Activated naive CD4-positive, alpha-beta T cell treated with anti-CD3 and anti-CD28 coated beads, Interleukin-2, amount 10 ng/mL, durations not matched to agents 7 days and 5 days (primary cell): ENCODE results near the gene RCC1.
"Not testable (repeated sequence)": the region's sequence is repeated elsewhere in the genome, so short reads cannot be mapped to it uniquely, and the experiment has no call there.

Experiments
- CTCF ChIA-PET: fragments of 350-600 bp; sonication (Branson Sonifier 250); formaldehyde crosslinking; loops from one replicate; lab custom pipeline; 2021; ENCODE audit warnings: antibody characterized with exemption; lab: Charles Lee
- DNase-seq: peaks from one replicate; pipeline ENCODE4 v3.0.0-alpha.2; 2020
- H3K27ac Mint-ChIP-seq: one replicate; pipeline ENCODE4 v1.8.0; 2021; ENCODE audit warnings: mild to moderate bottlenecking, moderate library complexity, mixed read lengths
- H3K27me3 Mint-ChIP-seq: one replicate; pipeline ENCODE4 v1.8.0; 2021; ENCODE audit warnings: mild to moderate bottlenecking, mixed read lengths
- H3K36me3 Mint-ChIP-seq: one replicate; pipeline ENCODE4 v1.8.0; 2021; ENCODE audit warnings: mixed read lengths
- H3K4me1 Mint-ChIP-seq: one replicate; pipeline ENCODE4 v1.8.0; 2021; ENCODE audit warnings: mixed read lengths
- H3K4me3 Mint-ChIP-seq: one replicate; pipeline ENCODE4 v1.8.0; 2021; ENCODE audit warnings: mild to moderate bottlenecking, moderate library complexity, mixed read lengths
- H3K9me3 Mint-ChIP-seq: one replicate; pipeline ENCODE4 v1.8.0; 2021; ENCODE audit warnings: mixed read lengths

Gene RCC1

GRCh38 chr1:28506907-28507246 is 1.0 kb downstream of the RCC1 start:
- H3K36me3 Mint-ChIP-seq: peaks cover 57% of the 10 kb centered on the region
- CTCF ChIA-PET: interaction anchor here (0.7 to 2.0 kb wide), 4 partner anchors 74 to 258 kb away, joined by 3 to 5 read pairs (median 3); no protein-coding TSS in a partner anchor
- H3K27me3 Mint-ChIP-seq: no peaks in the 10 kb centered on the region
- H3K9me3 Mint-ChIP-seq: no peaks in the 10 kb centered on the region
- DNase-seq: no peak
- H3K4me3 Mint-ChIP-seq: peak overlapping the region; percentile 97
- H3K4me1 Mint-ChIP-seq: peaks cover 43% of the 10 kb centered on the region
- H3K27ac Mint-ChIP-seq: peak overlapping the region; percentile 97

DNA sequence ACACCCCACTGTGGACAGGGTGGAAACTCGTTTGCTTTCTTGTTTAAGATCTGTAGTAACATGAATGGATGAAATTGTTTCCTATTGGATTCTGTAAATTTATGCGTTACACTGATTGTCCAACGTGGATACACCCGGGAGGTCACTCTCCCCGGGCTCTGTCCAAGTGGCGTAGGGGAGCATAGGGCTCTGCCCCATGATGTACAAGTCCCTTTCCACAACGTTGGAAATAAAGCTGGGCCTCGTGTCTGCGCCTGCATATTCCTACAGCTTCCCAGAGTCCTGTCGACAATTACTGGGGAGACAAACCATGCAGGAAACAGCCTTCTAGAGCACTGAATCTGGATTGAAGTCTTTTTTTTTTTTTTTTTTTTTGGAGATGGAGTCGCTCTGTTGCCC is 1.4 kb downstream of the RCC1 start:
- H3K27me3 Mint-ChIP-seq: no peaks in the 10 kb centered on the region
- CTCF ChIA-PET: interaction anchor here (0.7 to 2.0 kb wide), 5 partner anchors 11 to 148 kb away, joined by 3 to 5 read pairs (median 3); no protein-coding TSS in a partner anchor
- no peaks in the 10 kb centered on the region for H3K9me3 Mint-ChIP-seq
- H3K4me3 Mint-ChIP-seq: peak overlapping the region; percentile 97
- H3K4me1 Mint-ChIP-seq: peaks cover 47% of the 10 kb centered on the region
- peaks cover 60% of the 10 kb centered on the region for H3K36me3 Mint-ChIP-seq
- DNase-seq: no peak
- H3K27ac Mint-ChIP-seq: peak overlapping the region; percentile 97

DNA sequence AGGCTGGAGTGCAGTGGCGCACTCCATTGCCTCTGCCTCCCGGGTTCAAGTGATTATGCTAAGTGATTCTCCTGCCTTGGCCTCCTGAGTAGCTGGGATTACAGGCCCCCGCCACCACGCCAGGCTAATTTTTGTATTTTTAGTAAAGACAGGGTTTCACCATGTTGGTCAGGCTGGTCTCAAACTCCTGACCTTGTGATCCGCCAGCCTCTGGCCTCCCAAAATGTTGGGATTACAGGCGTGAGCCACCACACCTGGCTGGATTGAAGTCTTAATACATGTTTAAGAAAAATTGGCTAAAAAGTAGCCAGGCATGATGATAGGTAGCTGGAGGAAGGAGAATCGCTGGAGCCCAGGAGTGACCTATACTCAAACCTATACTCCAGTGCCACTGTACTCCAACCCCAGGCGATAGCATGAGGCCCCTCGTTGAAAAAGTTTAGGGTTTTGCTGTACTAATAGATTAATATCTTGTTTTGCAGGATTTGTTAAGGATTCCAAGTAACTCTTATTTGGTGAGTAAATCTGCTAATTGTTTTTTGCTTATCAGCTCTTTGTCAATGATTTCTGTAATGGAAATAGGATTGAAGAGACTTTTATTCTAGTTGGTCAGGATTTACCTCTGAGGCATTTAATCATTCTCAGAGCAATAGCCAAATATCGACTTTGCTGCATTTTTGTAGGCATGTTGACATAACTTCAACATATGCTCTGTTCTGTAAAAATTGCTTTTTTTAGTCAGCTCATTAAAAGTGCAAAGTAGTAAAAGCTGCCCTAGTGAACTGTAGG is 2.0 kb downstream of the RCC1 start:
- Mint-ChIP-seq H3K4me3 (peak overlapping the region; percentile 97), H3K27me3 (no peaks in the 10 kb centered on the region), H3K36me3 (peaks cover 66% of the 10 kb centered on the region), H3K9me3 (no peaks in the 10 kb centered on the region), H3K4me1 (peaks cover 53% of the 10 kb centered on the region), H3K27ac (peak overlapping the region; percentile 97)
- CTCF ChIA-PET: interaction anchor here (0.6 to 1.7 kb wide), 5 partner anchors 10 to 676 kb away, joined by 3 read pairs; no protein-coding TSS in a partner anchor
- no peak for DNase-seq

DNA sequence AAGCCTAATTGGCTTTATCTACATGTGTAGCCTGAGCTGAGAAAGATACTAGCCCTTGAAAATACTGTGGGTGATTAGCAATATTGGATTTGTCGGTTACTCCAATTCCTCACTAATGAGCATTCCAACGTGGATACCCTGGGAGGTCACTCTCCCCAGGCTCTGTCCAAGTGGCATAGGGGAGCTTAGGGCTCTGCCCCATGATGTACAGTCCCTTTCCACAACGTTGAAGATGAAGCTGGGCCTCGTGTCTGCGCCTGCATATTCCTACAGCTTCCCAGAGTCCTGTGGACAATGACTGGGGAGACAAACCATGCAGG is 2.6 kb downstream of the RCC1 start:
- Mint-ChIP-seq H3K27ac (peak overlapping the region; percentile 97), H3K27me3 (no peaks in the 10 kb centered on the region), H3K4me3 (peak overlapping the region; percentile 97), H3K9me3 (no peaks in the 10 kb centered on the region), H3K36me3 (peaks cover 70% of the 10 kb centered on the region), H3K4me1 (peaks cover 53% of the 10 kb centered on the region)
- CTCF ChIA-PET: interaction anchor here (1.1 to 1.7 kb wide), 4 partner anchors 10 to 135 kb away, joined by 3 read pairs; no protein-coding TSS in a partner anchor
- DNase-seq: no peak

DNA sequence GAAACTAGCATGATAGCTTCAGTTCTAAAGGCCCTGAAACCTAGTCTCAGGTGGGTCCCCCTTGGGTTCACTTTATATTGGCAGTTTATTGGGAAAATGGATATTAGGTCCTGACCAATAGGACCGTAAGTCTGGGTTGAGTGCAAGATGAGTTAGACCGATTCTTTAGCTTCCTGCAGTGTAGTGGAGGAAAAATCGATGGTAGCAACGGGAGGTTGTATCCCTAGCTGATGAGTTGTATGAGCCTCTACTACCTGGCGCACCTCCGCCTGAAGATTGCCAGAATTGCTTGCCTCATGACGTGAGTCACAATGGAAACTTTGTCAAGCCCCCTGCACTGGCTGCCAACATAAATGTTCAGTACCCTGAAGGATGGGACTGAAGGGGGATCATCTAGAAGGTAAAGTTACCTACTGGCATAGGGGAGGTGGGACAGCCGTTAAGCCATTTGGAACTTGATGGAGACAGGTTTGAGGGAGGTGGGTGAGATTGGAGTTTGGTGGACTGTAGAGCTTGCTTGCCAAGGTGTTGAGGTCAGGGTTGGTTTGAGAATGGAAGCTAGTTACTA is 3.9 kb downstream of the RCC1 start:
- H3K27me3 Mint-ChIP-seq: no peaks in the 10 kb centered on the region
- CTCF ChIA-PET: interaction anchor here (1.0 to 1.5 kb wide), 6 partner anchors 9 to 261 kb away, joined by 3 to 5 read pairs (median 3); no protein-coding TSS in a partner anchor

DNA sequence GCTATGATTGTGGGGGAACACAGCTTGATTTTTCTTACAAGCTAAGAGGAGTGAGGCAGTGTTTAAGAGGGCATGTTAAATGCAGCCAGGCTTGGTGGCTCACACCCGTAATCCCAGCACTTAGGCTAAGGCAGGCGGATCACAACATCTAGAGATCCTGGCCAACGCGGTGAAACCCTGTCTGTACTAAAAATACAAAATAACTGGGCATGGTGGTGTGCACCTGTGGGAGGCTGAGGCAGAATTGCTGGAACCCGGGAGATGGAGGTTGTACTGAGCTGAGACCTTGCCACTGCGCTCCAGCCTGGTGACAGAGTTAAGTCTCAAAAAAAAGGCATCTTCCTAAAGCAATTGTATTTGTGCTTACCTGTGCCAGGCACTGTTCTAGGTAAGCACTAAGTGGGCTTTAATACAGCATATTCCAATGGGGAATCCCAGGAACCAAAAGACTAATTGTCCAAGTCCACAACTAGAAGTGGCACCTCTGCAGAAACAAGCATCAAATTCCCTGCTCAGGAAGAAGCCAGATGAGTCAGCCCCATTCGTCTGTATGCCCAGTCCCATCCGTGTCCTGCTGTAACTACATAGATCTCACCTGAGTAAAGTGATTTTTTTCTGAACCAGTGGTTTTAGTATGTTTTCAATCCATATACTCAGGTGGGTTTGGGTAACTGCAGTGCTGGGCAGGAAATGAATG is 4.6 kb downstream of the RCC1 start:
- peak overlapping the region; percentile 97 for H3K4me3 Mint-ChIP-seq
- H3K27me3 Mint-ChIP-seq: no peaks in the 10 kb centered on the region
- H3K27ac Mint-ChIP-seq: peak overlapping the region; percentile 97
- H3K4me1 Mint-ChIP-seq: peaks cover 55% of the 10 kb centered on the region
- CTCF ChIA-PET: interaction anchor here (1.0 to 1.5 kb wide), 5 partner anchors 8 to 262 kb away, joined by 3 to 5 read pairs (median 3); no protein-coding TSS in a partner anchor
- H3K9me3 Mint-ChIP-seq: no peaks in the 10 kb centered on the region
- H3K36me3 Mint-ChIP-seq: peaks cover 80% of the 10 kb centered on the region
- DNase-seq: peak; percentile 33

More for the DNA sequence above, 3.9 kb downstream of the RCC1 start:
- H3K4me3 Mint-ChIP-seq: peak overlapping the region; percentile 97
- peaks cover 76% of the 10 kb centered on the region for H3K36me3 Mint-ChIP-seq
- peaks cover 56% of the 10 kb centered on the region for H3K4me1 Mint-ChIP-seq
- DNase-seq: no peak
- peak overlapping the region; percentile 97 for H3K27ac Mint-ChIP-seq
- no peaks in the 10 kb centered on the region for H3K9me3 Mint-ChIP-seq

- CTCF ChIA-PET: interaction anchor here (1.4 kb wide), 2 partner anchors 98 to 263 kb away, joined by 3 to 5 read pairs; no protein-coding TSS in a partner anchor
- peak overlapping the region; percentile 97 for H3K4me3 Mint-ChIP-seq
- no peak for DNase-seq
- H3K9me3 Mint-ChIP-seq: no peaks in the 10 kb centered on the region
- H3K36me3 Mint-ChIP-seq: peaks cover 75% of the 10 kb centered on the region
- H3K4me1 Mint-ChIP-seq: peaks cover 52% of the 10 kb centered on the region
- peak overlapping the region; percentile 97 for H3K27ac Mint-ChIP-seq
- no peaks in the 10 kb centered on the region for H3K27me3 Mint-ChIP-seq
Measured at GRCh38 chr1:28510970-28511440, 5.2 kb downstream of the RCC1 start.

DNA sequence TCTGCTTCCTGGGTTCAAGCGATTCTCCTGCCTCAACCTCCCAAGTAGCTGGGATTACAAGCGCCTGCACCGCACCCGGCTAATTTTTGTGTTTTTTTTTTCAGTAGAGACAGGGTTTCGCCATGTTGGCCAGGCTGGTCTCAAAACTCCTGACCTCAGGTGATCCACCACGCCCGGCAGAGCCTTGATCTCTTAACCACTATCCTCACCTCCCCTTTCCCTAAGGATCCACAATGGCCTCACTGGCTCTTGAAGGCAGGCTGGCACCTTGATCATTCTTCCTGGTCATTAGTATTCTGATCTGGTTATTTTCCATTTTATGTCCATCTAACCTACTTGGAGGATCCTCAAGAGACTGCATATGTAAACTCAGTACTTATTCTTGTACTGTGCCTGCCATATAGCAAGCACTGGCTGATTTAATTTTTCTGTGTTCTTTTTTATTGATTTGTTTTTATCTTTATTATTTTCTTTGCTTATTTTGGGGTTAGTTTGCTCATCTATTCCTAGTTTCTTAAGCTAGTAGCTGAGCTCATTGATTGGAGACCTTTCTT is 6.3 kb downstream of the RCC1 start:
- Mint-ChIP-seq H3K27ac (peak overlapping the region; percentile 76), H3K9me3 (no peaks in the 10 kb centered on the region), H3K4me3 (peak overlapping the region; percentile 42), H3K4me1 (peaks cover 55% of the 10 kb centered on the region), H3K36me3 (peaks cover 67% of the 10 kb centered on the region), H3K27me3 (no peaks in the 10 kb centered on the region)
- CTCF ChIA-PET: no interaction called here
- DNase-seq: no peak

GRCh38 chr1:28514445-28514933 is 8.6 kb downstream of the RCC1 start:
- CTCF ChIA-PET, H3K9me3 Mint-ChIP-seq, H3K27me3 Mint-ChIP-seq, DNase-seq, H3K4me3 Mint-ChIP-seq: not testable (repeated sequence)
- Mint-ChIP-seq H3K27ac (peak overlapping the region; percentile 83), H3K36me3 (peaks cover 52% of the 10 kb centered on the region), H3K4me1 (peaks cover 57% of the 10 kb centered on the region)

DNA sequence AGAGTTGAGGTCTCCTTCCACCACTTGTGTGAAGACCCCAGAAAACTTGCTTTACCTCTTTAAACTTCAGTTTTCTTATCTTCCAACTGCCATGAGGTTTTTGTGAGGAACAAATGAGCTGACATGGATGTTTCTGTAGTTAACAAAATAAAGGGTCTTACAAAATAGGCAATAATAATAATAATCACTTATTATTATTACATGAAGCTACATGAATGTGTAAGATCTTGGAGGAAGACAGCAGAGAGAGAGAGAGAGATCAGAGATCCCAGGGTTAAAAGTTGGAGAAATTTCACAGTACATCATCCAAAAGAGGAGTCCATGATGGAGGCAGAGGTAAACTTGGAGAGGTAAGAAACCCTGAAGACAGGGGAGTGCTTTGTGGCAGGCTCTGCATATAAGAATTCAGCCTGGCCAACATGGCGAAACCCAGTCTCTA is 10.7 kb downstream of the RCC1 start:
- Mint-ChIP-seq H3K27me3 (no peaks in the 10 kb centered on the region), H3K9me3 (no peaks in the 10 kb centered on the region), H3K4me3 (no peak overlapping the region), H3K4me1 (peaks cover 50% of the 10 kb centered on the region), H3K36me3 (peaks cover 34% of the 10 kb centered on the region), H3K27ac (peak overlapping the region; percentile 56)
- CTCF ChIA-PET: interaction anchor here (0.7 to 2.5 kb wide), 6 partner anchors 63 to 470 kb away, joined by 3 to 9 read pairs (median 4); no protein-coding TSS in a partner anchor
- DNase-seq: no peak

- no peaks in the 10 kb centered on the region for H3K27me3 Mint-ChIP-seq
- H3K36me3 Mint-ChIP-seq: peaks cover 29% of the 10 kb centered on the region
- DNase-seq: no peak
- H3K4me3 Mint-ChIP-seq: peak overlapping the region; percentile 86
- peaks cover 46% of the 10 kb centered on the region for H3K4me1 Mint-ChIP-seq
- no peaks in the 10 kb centered on the region for H3K9me3 Mint-ChIP-seq
- CTCF ChIA-PET: interaction anchor here (1.5 to 2.5 kb wide), 5 partner anchors 9 to 360 kb away, joined by 3 to 9 read pairs (median 5); no protein-coding TSS in a partner anchor
- peak overlapping the region; percentile 91 for H3K27ac Mint-ChIP-seq
Measured at GRCh38 chr1:28517649-28517999, 11.8 kb downstream of the RCC1 start.

GRCh38 chr1:28518000-28518744 is 12.3 kb downstream of the RCC1 start:
- Mint-ChIP-seq H3K4me1 (peaks cover 46% of the 10 kb centered on the region), H3K36me3 (peaks cover 27% of the 10 kb centered on the region), H3K9me3 (no peaks in the 10 kb centered on the region), H3K4me3 (peak overlapping the region; percentile 86), H3K27ac (peak overlapping the region; percentile 91), H3K27me3 (no peaks in the 10 kb centered on the region)
- CTCF ChIA-PET: interaction anchor here (0.7 to 2.0 kb wide), 10 partner anchors 8 to 364 kb away, joined by 3 to 5 read pairs (median 3); partner anchors contain the start of gene YTHDF2
- DNase-seq: peak; percentile 92
